ENCODE measurements around the gene STYXL1.

STYXL1 gene

DNA sequence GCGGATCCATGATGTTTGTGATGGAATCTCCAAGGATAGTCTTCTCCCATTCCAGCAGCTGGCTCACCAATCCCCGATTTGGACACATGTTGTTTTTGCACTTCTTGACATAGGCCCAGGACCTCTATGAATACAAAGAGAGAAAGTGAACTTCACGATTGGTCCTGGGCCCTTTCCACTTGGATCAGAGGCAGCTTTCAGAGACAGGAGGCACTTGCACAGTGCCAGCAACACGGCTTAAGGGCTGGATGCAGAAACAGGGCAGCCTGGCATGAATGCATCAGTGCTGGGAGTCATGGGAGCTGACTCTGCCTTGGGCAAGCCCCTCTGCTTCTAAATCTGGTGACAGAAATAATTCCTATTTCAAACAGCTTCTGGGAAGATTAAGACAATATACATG is 51.3 kb downstream of the STYXL1 start:
- Mint-ChIP-seq H3K27me3 (no peaks in the 10 kb centered on the region), H3K36me3 (ENCODE audit: low read depth) (peaks cover 37% of the 10 kb centered on the region), H3K4me1 (ENCODE audit: low read depth) (peaks cover 27% of the 10 kb centered on the region), H3K4me3 (no peak overlapping the region), H3K9me3 (no peaks in the 10 kb centered on the region), H3K27ac (no peak overlapping the region)
- no peak for DNase-seq

DNA sequence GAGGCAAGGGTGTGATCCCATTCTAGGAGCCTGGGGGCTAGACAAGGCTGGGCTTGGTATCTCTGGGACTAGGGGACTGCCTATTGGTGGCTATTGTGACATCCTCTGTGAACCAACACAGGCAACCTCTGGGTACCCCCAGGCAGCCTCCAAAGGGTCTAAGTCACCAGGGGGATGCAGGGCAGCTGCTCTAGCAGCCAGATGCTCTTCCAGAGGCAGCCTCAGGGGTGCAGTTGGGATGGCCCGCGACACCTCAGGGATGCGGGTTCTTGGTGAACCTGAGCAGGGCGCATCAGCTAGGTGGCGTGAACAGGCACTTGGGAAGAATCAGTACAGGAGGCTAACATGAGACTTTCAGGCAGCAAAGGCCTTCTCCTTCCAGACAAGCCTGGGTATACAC is 51.8 kb downstream of the STYXL1 start:
- DNase-seq, result no peak
- H3K27me3 Mint-ChIP-seq, result no peaks in the 10 kb centered on the region
- no peak overlapping the region for H3K4me3 Mint-ChIP-seq
- H3K4me1 Mint-ChIP-seq (ENCODE audit: low read depth), result peaks cover 27% of the 10 kb centered on the region
- peaks cover 33% of the 10 kb centered on the region for H3K36me3 Mint-ChIP-seq (ENCODE audit: low read depth)
- H3K9me3 Mint-ChIP-seq, result no peaks in the 10 kb centered on the region
- H3K27ac Mint-ChIP-seq, result no peak overlapping the region

DNA sequence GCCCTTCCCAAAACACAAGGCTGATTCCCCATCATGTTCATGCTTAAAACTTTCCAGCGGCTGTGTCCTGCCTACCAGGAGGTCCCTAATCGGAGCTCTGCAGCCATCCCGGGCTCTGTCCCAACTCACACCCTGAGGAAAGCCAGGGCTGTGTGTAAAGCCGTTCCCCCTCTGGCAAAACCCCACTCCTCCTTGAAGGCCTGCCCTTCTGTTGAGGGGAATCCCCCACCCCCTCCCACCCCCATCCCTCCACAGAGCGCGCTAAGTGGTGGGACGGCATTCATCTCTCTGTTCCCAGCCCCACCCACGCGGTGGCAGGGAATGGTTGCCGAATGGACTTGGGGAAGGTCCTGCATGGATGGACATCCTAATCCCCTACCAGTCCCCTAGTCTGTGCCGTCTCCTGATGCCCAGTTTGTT is 52.7 kb downstream of the STYXL1 start:
- Mint-ChIP-seq H3K27ac (no peak overlapping the region), H3K36me3 (ENCODE audit: low read depth) (peaks cover 24% of the 10 kb centered on the region), H3K4me3 (peak overlapping the region; percentile 62), H3K9me3 (no peaks in the 10 kb centered on the region), H3K4me1 (ENCODE audit: low read depth) (peaks cover 27% of the 10 kb centered on the region), H3K27me3 (no peaks in the 10 kb centered on the region)
- DNase-seq, result no peak

DNA sequence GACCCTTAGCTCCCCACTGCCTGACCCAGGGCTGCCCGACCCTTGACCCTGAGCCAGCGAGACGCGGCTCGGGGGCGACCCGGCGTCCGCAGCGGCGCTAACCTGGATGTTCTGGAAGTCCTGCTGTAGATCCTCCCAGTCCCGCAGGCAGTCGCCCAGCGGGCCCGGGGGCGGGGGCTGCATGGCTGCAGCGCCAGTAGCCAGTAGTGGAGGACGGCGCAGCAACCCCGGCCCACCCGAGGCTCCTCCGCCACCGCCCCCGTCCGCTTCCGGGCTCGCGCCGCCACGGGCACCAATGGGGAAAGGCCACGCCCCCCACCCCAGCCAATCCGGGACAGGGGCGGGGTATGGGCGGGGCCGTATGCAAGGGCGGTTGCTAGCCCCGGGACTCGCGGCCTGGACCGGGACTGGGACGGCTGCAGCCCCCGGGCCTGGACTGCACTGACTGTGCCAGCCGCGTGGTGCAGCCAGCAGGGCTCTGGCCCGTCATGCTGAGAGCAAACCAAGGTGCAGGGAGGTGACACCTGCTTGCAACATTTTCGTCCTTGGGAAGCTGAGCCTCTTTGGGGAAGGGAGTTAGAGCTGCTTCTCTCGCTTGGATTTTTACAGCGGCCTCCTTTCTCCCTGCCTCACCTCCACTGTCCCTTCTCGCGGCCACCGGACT is 53.3 kb downstream of the STYXL1 start, which contains the start of gene TMEM120A:
TMEM120A (minus strand) TSS at position 208 of the 664 bp plus-strand sequence; CDS start at position 183, 25 bp downstream.
- peaks cover 24% of the 10 kb centered on the region for H3K36me3 Mint-ChIP-seq (ENCODE audit: low read depth)
- no peaks in the 10 kb centered on the region for H3K9me3 Mint-ChIP-seq
- H3K27ac Mint-ChIP-seq, result peak within 1 kb of the TSS; percentile 50
- H3K27me3 Mint-ChIP-seq, result no peaks in the 10 kb centered on the region
- DNase-seq, result peak; percentile 95
- peaks cover 29% of the 10 kb centered on the region for H3K4me1 Mint-ChIP-seq (ENCODE audit: low read depth)
- peak within 1 kb of the TSS; percentile 75 for H3K4me3 Mint-ChIP-seq

DNA sequence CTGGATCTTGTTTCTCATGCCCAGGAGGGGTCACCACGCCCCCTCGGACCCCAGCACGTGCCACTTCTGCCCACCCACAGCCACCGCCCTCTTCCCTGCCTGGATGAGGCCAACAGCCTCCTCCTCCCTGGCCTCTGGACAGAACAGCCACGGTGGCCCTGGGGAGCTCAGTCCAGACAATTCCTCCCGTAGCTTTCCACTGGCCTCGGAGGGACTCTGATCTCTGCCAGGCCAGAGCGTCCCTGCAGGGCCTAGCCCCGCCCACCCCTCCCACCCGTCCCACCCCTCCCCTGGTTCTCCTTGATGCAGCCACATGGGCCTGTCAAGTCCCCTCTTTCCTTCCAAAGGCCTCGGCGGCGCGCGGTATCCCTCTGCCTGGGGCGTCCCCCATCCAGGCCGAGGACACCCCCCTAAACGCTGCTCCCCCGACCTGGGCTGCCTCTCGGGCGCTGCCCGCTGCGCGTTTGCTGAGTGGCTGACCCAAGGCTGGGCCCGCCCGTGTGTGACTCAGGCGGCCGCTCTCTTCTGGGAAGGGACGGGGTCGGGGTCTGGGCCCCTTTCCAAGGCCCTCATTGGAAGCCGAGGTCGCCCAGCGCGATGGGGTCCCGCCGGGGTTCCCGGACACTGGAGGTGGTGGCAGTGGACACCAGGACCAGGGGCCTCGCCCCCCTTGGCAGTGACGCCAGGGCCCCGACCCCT is 54.0 kb downstream of the STYXL1 start:
- H3K27me3 Mint-ChIP-seq, result no peaks in the 10 kb centered on the region
- peak overlapping the region; percentile 50 for H3K27ac Mint-ChIP-seq
- peaks cover 23% of the 10 kb centered on the region for H3K36me3 Mint-ChIP-seq (ENCODE audit: low read depth)
- no peaks in the 10 kb centered on the region for H3K9me3 Mint-ChIP-seq
- H3K4me3 Mint-ChIP-seq, result peak overlapping the region; percentile 75
- peak; percentile 52 for DNase-seq
- H3K4me1 Mint-ChIP-seq (ENCODE audit: low read depth), result peaks cover 29% of the 10 kb centered on the region

DNA sequence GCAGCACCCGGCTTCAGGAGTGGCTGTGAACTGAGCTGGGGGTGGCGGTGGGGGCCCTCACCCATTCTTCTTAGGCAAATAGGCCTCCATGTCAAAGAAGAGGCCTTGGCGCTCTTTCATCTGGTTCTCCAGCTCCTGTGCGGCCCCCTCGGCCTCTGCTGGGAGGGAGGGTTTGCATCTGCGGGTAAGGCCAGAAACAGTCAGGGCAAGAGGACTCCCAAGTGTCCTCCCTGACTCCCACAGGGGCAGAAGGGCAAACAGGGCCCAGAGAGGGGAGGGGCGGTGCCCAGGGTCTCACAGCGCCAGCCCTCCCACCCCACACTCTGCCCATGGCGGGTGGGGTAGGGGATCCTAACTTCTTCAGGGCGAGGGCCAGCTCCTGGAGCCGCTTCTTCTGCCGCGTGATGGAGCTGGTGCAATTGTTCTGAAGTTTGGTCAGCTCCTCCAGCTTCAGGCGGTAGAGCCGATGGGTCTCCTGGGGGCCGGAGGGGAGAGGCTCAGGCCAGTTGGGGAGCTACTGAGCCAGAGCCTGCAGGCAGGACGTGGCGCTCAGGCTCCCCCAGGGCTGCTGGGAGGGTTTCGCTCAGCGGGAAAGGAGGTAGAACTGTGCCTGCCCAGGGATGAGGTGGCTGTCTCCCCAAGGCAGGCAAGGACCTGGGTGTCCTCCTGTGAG is 55.6 kb downstream of the STYXL1 start:
- H3K27ac Mint-ChIP-seq, result no peak overlapping the region
- H3K4me3 Mint-ChIP-seq, result no peak overlapping the region

DNA sequence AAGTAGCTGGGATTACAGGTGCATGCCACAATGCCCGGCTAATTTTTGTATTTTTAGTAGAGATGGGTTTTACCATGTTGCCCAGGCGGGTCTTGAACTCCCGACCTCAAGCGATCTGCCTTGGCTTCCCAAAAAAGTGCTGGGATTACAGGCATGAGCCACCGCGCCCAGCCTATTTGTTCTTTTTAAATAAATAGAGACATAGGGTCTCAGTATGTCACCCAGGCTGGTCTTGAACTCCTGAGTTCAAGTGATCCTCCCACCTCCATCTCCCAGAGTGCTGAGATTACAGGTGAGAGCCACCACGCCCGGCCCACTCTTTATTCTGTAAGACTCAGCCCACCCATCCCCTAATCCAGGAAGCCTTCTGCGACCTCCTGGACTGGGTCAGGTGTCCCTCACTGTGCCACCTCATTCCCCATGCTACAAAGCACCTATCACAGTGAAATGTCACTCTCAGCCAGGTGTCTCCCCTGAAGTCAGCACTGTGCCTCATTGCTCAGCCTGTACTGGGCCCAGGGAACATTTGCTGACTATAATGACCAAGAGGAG is 56.2 kb downstream of the STYXL1 start:
- Mint-ChIP-seq H3K36me3 (ENCODE audit: low read depth) (peaks cover 21% of the 10 kb centered on the region), H3K4me1 (ENCODE audit: low read depth) (peaks cover 16% of the 10 kb centered on the region), H3K9me3 (no peaks in the 10 kb centered on the region), H3K4me3 (no peak overlapping the region), H3K27ac (no peak overlapping the region), H3K27me3 (no peaks in the 10 kb centered on the region)
- no peak for DNase-seq

More for the DNA sequence above, 55.6 kb downstream of the STYXL1 start:
- Mint-ChIP-seq H3K4me1 (ENCODE audit: low read depth) (peaks cover 20% of the 10 kb centered on the region), H3K9me3 (no peaks in the 10 kb centered on the region), H3K27me3 (no peaks in the 10 kb centered on the region), H3K36me3 (ENCODE audit: low read depth) (peaks cover 18% of the 10 kb centered on the region)
- no peak for DNase-seq

DNA sequence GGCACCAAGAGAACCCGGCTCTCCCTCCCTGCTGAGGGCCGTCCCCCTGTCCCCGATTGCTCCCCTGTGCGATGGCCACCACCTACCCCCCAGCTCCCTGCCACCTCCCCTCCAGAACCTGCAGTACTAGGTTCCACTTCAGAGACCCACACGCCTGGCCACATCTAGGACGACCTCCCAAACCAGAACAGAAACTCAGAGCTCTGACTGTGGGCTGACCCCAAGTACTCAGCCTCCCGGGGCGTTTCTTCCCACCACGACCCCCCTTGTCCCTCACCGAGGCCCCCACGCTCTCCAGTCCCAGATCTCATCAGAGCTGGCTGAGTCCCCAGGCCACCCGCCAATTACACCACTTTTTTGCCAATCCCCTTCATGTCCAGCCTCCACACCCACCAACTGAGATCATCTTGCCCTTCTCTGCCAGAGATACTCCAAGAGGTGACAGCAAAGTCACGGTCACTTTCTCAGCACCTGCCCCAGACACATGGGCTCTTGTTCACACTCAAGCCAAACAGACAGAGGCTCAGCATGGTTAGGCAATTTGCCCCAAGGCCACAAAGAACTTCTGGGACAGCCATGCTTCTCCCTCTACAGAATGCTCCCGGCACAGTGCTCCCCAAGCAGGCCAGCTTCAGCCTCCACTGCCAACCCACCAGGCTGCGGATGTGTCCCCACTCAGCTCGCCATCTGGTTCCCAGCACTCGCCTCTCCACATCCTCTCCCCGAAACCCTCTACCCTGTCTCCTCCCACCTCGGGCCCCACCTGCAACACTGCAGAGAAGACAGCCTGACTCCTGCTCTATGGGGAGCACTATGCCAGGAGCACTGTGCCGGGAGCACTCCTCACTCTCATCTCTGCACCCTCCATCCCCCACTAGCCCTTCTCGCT is 58.1 kb downstream of the STYXL1 start:
- no peak overlapping the region for H3K4me3 Mint-ChIP-seq
- peaks cover 27% of the 10 kb centered on the region for H3K36me3 Mint-ChIP-seq (ENCODE audit: low read depth)
- no peaks in the 10 kb centered on the region for H3K9me3 Mint-ChIP-seq
- no peak for DNase-seq
- peak overlapping the region; percentile 7 for H3K27ac Mint-ChIP-seq
- H3K4me1 Mint-ChIP-seq (ENCODE audit: low read depth), result peaks cover 8% of the 10 kb centered on the region
- no peaks in the 10 kb centered on the region for H3K27me3 Mint-ChIP-seq

DNA sequence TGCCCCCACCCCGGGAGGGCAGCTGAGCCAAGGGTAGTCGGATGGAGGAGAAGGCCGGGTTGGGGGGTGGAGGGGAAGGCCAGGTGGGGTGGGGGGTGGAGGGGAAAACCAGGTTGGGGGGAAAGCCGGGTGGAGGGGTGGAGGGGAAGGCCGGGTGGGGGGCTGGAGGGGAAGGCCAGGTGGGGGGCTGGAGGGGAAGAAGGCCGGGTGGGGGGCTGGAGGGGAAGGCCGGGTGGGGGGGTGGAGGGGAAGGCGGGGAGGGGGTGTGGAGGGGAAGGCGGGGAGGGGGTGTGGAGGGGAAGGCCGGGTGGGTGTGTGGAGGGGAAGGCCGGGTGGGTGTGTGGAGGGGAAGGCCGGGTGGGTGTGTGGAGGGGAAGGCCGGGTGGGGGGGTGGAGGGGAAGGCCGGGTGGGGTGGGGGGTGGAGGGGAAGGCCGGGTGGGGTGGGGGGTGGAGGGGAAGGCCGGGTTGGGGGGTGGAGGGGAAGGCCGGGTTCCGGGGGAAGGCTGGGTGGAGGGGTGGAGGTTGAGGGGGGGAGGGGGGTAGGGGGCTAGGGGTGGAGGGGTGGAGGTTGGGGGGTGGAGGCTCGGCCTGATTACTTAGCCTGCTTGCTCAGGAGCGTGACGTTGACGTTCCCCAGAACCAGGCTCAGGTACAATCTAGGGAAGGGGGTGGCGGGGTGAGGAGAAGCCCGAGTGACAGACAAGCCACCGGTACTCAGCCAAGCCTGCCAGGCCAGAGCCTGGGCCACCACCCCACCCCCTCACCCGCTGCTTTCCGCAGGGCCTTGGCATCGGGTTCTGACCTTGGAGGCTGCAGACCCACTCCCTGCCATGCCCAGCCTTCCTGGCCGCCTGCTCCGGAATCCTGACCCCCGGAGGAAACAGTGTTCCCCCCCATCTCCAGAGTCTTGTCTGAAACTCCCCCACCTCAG is 59.0 kb downstream of the STYXL1 start:
- H3K36me3 Mint-ChIP-seq (ENCODE audit: low read depth), result peaks cover 32% of the 10 kb centered on the region

DNA sequence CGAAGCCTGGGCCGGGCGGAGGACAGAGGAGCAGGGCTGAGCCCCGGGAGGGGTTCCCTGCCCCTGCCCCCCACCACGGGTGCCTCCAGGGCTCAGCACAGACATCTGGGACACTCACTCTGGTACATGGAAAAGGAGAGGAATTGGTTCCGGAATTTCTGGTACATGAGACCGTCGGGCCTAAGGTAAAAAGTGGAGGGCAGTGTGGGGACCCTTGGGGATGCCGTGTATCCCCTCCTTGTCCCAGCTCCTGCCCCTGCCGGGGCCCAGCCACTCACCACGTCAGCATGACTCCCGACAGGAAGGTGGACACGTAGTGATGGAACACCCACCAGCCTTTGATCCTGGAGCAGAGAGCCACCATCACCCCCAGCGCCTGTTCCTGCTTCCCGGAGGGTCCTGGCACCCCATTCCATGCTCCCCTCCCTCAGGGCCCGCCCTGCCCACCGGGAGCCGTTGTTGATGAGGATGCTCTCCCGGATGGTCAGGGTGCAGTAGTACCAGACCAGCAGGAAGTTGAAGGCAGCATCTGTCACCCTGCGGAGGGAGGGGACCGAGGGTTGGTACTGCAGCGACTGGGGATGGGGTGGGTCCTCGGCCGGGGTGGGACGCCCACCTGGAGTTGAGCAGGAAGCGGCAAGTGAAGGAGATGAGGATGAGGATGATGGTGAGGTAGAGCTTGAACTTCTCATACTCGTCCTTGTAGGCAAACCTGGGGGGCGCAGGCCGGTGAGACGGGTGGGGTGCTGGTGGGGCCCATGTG is 59.8 kb downstream of the STYXL1 start:
- Mint-ChIP-seq H3K27ac (no peak overlapping the region), H3K27me3 (no peaks in the 10 kb centered on the region), H3K4me1 (ENCODE audit: low read depth) (peaks cover 3% of the 10 kb centered on the region), H3K4me3 (no peak overlapping the region), H3K9me3 (no peaks in the 10 kb centered on the region), H3K36me3 (ENCODE audit: low read depth) (peaks cover 41% of the 10 kb centered on the region)
- no peak for DNase-seq

More for the DNA sequence above, 59.0 kb downstream of the STYXL1 start:
- Mint-ChIP-seq H3K9me3 (no peaks in the 10 kb centered on the region), H3K4me3 (no peak overlapping the region), H3K4me1 (ENCODE audit: low read depth) (peaks cover 7% of the 10 kb centered on the region), H3K27me3 (no peaks in the 10 kb centered on the region), H3K27ac (no peak overlapping the region)
- no peak for DNase-seq

DNA sequence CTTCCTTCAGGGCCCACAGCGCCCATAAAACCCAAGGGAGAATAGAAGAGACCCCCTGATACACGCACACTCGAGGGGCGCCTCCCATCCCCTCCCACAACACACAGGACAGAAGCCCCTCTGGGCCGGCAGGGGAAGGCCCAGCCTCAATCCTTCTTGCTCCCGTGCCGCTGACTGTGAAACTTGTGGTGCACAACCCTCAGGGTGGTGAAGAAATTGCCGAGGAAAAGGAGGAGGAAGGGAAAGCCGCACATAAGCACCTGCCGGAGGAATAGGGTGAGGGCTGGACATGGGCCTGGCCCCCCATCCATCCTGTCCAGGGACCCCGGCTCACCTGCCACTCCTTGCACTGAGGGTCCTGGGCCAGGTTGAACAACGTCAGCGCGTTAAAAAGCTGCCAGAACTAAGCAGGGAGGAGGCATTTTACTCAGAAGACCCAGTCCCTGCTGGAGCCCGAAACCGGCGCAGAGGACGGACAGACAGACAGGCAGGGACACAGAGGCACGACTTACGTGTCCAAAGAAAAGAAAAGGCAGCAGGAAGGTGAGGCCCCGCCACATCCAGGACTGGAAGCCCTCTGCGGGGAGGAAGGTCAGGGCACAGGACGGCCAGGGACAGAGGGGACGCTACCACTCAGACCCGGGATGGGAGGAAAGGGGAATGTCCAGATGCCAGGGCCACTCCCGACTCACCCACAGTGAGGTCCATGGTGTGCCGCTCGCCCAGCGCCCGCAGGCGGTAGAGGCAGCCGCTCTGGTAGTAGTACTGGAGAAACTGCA is 60.6 kb downstream of the STYXL1 start:
- peak overlapping the region; percentile 12 for H3K27ac Mint-ChIP-seq
- H3K4me3 Mint-ChIP-seq, result no peak overlapping the region
- DNase-seq, result no peak
- H3K4me1 Mint-ChIP-seq (ENCODE audit: low read depth), result peaks cover 3% of the 10 kb centered on the region
- H3K36me3 Mint-ChIP-seq (ENCODE audit: low read depth), result peaks cover 47% of the 10 kb centered on the region
- no peaks in the 10 kb centered on the region for H3K9me3 Mint-ChIP-seq
- H3K27me3 Mint-ChIP-seq, result no peaks in the 10 kb centered on the region

DNA sequence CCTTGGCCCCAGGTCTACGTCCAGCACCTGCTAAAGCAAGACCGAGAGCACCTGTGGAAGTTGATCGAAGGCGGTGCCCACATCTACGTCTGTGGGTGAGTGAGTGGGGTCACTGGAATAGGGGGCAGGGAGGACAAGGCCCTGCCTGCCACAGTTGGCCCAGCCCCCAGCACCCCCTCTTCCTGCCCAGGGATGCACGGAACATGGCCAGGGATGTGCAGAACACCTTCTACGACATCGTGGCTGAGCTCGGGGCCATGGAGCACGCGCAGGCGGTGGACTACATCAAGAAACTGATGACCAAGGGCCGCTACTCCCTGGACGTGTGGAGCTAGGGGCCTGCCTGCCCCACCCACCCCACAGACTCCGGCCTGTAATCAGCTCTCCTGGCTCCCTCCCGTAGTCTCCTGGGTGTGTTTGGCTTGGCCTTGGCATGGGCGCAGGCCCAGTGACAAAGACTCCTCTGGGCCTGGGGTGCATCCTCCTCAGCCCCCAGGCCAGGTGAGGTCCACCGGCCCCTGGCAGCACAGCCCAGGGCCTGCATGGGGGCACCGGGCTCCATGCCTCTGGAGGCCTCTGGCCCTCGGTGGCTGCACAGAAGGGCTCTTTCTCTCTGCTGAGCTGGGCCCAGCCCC is 61.5 kb downstream of the STYXL1 start:
- Mint-ChIP-seq H3K27me3 (no peaks in the 10 kb centered on the region), H3K9me3 (no peaks in the 10 kb centered on the region), H3K4me1 (ENCODE audit: low read depth) (peaks cover 3% of the 10 kb centered on the region), H3K27ac (no peak overlapping the region), H3K36me3 (ENCODE audit: low read depth) (peaks cover 57% of the 10 kb centered on the region), H3K4me3 (no peak overlapping the region)
- DNase-seq, result no peak

All from activated T-cell treated with anti-CD3 and anti-CD28 coated beads, Interleukin-2, amount 50 U/mL, for 24 hours (primary cell).